AML-193 (cell line): ENCODE data around the gene CKAP2.
A peak's percentile ranks its signal among the peaks of the same experiment; 100 is the strongest.
"Not testable (repeated sequence)": the region's sequence is repeated elsewhere in the genome, so short reads cannot be mapped to it uniquely, and the experiment has no call there.

Experiments used
- DNase-seq, 2 experiments: peaks; one replicate each; lab custom pipeline; 2025; lab: John Stamatoyannopoulos, UW

CKAP2 gene

DNA sequence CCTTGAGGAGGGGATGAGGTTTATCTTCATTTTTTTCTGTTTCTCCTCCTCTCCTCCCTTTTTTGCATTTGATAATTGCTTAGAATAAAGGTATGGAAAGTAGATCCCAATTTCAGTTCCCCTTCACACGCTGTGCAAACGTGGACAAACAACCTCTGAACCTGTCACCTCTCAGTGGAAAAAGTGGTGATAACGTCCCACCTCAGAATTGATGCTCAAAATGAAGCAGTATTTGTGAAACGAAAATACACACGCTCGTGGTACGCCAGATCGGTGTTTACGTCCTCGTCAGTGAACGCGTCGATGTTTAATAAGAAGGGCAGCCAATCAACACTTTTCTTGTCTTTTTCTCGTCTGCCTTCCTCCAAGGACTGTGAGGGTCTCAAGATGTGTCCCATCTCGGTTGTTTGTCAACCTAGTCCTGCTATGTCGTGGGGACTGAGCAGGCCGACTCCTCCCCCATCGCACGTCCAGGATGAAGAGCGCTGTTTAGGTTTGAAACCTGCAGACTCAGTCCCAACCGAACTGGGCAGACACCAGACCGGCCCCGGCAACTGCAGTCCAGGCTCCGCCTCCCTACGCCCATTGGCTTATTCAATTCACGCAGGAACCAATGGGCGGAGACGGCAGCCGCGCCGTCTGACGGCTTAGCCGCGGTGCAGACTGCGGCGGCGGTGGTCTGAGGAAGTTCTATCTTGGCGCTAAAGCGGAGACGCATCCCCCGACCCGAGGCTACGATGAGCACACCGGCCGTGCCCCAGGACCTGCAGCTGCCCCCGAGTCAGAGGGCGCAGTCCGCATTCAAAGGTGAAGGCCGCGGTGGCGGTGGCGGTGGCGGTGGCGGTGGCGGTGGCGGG lies at the start of gene CKAP2:
Gene CKAP2 (plus strand): TSS at position 659 of the 857 bp plus-strand sequence. CDS start 79 bp downstream, at position 738.
- peak; percentile 98 for DNase-seq

GRCh38 chr13:52405767-52406494 lies 49.3 kb upstream of the CKAP2 start, which contains the start of gene THSD1:
TSS of gene THSD1 (minus strand) at chr13:52406172. CDS start at chr13:52402600, 3,572 bp downstream.
- no peak for DNase-seq

GRCh38 chr13:52406629-52407028 lies 48.6 kb upstream of the CKAP2 start:
- no peak for DNase-seq

DNA sequence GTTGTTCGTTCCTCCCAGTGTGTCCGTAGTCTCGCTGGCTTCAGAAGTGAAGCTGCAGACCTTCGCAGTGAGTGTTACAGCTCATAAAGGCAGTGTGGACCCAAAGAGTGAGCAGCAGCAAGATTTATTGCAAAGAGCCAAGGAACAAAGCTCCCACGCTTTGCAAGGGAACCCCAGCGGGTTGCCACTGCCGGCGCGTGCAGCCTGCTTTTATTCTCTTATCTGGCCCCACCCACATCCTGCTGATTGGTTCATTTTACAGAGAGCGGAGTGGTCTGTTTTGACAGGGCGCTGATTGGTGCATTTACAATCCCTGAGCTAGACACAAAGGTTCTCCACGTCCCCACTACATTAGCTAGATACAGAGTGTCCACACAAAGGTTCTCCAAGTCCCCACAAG lies 47.8 kb upstream of the CKAP2 start:
- not testable (repeated sequence) for DNase-seq

- not testable (repeated sequence) for DNase-seq
Measured at GRCh38 chr13:52408071-52408658, 47.1 kb upstream of the CKAP2 start.

- no peak for DNase-seq
Measured at GRCh38 chr13:52411629-52412028, 43.6 kb upstream of the CKAP2 start.

DNA sequence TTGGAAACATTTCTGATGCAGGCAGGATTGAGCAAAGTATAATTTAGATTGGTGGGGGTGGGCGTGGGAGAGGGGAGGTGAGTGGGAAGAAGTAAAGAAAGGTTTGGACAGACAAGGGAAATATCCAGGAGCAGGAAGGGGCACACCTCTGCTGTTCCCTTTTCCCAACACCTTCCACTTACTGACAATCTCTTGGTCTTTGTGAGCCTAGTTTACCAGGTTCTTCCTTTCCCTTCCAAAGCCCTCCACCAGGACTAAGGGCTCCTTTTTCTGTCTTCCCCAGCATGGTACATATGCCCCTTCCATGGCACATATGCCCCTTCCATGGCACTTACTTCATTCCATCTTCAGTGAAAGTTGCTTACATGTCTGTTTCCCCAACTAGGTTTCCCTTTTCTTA lies 43.1 kb upstream of the CKAP2 start:
- DNase-seq, result no peak

GRCh38 chr13:52414051-52414450 lies 41.2 kb upstream of the CKAP2 start:
- no peak for DNase-seq

GRCh38 chr13:52414963-52415362 lies 40.3 kb upstream of the CKAP2 start:
- no peak for DNase-seq

DNA sequence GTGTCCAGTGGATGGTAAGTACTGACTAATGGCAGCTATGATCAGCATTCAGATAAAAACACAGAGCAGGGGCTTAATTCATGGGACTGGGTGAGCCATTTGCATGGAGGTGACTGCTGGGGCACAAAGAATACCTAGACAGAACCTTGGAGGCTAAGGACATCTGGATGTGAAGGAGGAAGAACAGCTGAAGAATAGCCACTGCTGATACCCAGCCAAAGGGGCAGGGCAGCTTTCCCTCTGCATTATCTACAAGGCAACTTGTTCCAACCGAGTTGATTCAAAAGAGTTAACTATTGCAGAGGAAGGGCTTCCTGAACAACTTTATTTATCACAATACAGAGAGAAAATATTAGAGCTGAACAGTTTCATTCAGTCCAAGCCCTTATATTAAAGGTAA lies 36.2 kb upstream of the CKAP2 start:
- DNase-seq, result no peak

DNA sequence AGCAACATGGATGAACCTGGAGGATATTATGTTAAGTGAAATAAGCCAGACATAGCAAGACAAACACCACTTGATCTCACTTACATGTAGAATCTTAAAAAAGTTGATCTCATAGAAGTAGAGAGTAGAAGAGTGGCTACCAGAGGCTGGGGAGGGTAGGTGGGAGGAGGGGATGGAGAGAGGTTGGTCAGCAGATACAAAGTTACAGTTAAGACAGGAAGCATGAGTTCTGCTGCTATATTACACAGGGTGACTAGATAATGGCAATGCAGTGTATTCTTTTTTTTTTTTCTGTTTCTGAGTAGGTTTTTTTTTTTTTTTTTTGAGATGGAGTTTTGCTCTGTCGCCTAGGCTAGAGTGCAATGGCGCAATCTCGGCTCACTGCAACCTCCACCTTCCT lies 34.1 kb upstream of the CKAP2 start:
- peak; percentile 83 to 84 for DNase-seq

GRCh38 chr13:52428295-52428694 lies 27.0 kb upstream of the CKAP2 start:
- DNase-seq, result no peak

GRCh38 chr13:52432456-52432855 lies 22.8 kb upstream of the CKAP2 start:
- no peak for DNase-seq

- peak; percentile 25 to 46 for DNase-seq
Measured at GRCh38 chr13:52446265-52446664, 9.0 kb upstream of the CKAP2 start.

DNA sequence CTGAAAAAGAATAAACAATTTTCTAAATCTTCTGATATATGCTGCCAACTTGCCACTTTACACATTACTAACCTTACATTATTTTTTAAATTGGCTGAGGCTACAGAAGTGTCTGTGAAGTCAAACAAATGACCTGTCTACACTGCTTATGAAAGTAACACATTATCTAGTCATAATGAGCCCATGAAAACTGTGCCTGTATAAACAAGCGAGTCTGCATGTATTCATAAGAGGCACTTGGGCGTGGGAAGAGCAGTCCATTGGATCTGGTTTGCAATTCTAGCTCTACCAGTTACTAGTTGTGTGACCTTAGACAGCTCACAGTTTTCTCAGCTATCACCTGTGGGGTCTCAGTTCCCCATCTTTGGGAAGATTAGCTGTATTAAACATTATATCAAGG lies 7.9 kb upstream of the CKAP2 start:
- DNase-seq, result no peak

GRCh38 chr13:52447815-52448552 lies 7.3 kb upstream of the CKAP2 start:
- DNase-seq, result no peak

- DNase-seq, result peak in 1 of 2 experiments; percentile 45
Measured at GRCh38 chr13:52449331-52450011, 5.8 kb upstream of the CKAP2 start.

DNA sequence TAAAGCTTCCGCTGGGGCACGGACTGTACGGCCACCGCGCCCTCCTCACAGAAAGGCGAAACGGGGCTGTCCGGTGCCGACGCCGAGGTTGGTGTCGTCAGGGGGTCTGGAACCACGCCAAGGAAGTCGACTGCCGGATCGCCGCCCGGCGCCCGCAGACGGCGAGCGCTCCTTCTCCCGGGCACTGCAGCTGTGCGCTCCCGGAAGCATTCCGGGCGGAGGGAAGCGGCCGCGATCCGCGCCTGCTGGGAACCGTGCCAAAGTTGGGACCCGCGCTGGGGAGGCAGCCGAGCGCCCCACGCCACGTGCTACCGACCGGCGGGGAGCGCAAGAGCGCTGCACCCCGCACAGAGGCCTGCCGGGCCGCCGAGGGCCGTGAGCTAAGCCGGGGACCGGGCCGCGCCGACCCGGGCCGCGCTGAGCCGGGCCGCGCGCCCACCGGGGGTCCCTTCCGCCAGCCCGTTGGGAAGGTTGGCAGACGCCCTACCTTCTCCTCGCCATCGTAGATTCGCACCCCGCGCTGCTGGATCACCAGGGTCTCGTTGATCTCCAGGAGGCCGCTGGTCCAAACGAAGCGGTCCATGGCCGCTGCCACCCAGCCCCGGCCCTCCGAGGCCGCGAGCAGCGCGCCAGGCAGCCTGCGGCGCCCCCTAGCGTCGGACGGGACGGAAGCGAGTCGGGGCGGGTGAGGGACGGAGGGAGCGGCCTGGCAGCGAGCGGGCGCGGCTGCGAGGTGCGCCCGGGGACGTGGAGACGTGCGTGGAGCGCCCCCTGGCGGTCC lies 5.1 kb upstream of the CKAP2 start, which contains the start of gene VPS36:
Gene VPS36 (minus strand): TSS at position 623 of the 781 bp plus-strand sequence. CDS start 40 bp downstream, at position 583.
- DNase-seq, result peak; percentile 95 to 97

GRCh38 chr13:52450793-52451116 lies 4.5 kb upstream of the CKAP2 start:
- DNase-seq, result no peak

DNA sequence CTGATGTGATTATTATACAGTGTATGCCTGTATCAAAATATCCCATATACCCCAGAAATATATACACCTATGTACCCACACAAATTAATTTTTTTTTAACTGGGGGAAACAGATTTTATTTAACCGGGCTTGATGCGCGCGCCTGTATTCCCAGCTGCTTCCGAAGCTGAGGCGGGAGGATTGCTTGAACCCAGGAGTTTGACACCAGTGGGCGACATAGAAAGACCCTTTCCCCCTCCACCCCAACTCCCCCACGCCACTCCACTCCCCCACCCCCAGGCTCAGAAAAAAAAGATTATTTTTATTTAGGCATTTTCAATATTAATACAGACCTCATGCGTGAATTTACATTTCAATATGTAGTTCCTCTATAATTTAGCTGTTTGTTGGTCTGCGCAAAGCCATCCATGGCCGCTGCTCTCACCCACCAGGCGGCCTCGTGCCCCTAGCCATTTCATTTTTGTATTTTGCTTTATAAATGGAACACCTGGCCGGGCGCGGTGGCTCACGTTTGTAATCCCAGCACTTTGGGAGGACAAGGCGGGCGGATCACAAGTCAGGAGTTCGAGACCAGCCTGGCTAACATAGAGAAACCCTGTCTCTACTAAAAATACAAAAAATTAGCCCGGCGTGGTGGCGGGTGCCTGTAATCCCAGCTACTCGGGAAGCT lies 4.0 kb upstream of the CKAP2 start:
- DNase-seq, result no peak
